Heart left ventricle (tissue), 13 donors: Measurements from ENCODE around the gene IMP4.

ENCODE experiments used
- POLR2A ChIP-seq, 2 donors: fragments of 450-650 bp; IDR thresholded peaks; one replicate each; pipeline ENCODE4 v1.6.1; 2017; ENCODE audit warnings: antibody characterized with exemption in 2 of 2, mild to moderate bottlenecking in 2 of 2, moderate library complexity in 2 of 2
- TF ChIP-seq, protein P1 (sequence below), 12 donors: fragments of 200-600 bp; sonication (generic) in 4 of 12; IDR thresholded peaks; one replicate each; pipeline versions ENCODE4 v1.5.0 to v1.8.0; 2018 to 2022; ENCODE audit warnings: antibody characterized with exemption in 12 of 12, mild to moderate bottlenecking in 5 of 12
- donor health status: ischemic (EF 13 %, LVEDD 7.1; RV severe dilation, severe dysfunction).
- donor health status: DM: no; HTN: yes; CAD: no.
- donor health status: DM: no; HTN: no; CAD: no.
- donor health status: ischemic (EF 25% LVEDD 6.9; RV normal size, moderate dysfunction).
- donor health status: ischemic (EF 25% LVEDD 5.7; RV mildly dilated, moderate dysfunction).
- donor health status: ischemic (EF 35%, LVEDD 5.7; RV mildly dilated, moderate dysfunction).
- donor health status: nonischemic (EF 11% LVEDD 7.7; RV severe dilation, severe dysfunction).
- donor health status: DM: yes; HTN: yes; CAD: no.
- donor health status: PGD.
- donor health status: ischemic (EF 29% LVEDD 5.4; RV normal size, mild dysfunction).
- donor health status: nonischemic (EF 23%, LVEDD 6.1; RV moderate dilation, normal function).

GRCh38 chr2:130344578-130344977 is 1.9 kb downstream of the IMP4 start:
- TF ChIP-seq, protein P1, sequence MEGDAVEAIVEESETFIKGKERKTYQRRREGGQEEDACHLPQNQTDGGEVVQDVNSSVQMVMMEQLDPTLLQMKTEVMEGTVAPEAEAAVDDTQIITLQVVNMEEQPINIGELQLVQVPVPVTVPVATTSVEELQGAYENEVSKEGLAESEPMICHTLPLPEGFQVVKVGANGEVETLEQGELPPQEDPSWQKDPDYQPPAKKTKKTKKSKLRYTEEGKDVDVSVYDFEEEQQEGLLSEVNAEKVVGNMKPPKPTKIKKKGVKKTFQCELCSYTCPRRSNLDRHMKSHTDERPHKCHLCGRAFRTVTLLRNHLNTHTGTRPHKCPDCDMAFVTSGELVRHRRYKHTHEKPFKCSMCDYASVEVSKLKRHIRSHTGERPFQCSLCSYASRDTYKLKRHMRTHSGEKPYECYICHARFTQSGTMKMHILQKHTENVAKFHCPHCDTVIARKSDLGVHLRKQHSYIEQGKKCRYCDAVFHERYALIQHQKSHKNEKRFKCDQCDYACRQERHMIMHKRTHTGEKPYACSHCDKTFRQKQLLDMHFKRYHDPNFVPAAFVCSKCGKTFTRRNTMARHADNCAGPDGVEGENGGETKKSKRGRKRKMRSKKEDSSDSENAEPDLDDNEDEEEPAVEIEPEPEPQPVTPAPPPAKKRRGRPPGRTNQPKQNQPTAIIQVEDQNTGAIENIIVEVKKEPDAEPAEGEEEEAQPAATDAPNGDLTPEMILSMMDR (IDR thresholded peaks at IDR 0.05), result no peak
- TF ChIP-seq POLR2A (IDR thresholded peaks at IDR 0.05), result no peak
